Mucosa of stomach (tissue), 1 donor: ENCODE measurements around the gene SPAG5.

ENCODE experiments used
- H3K27me3 ChIP-seq: one replicate; pipeline ENCODE4 v1.7.0; 2013; ENCODE audit warnings: mild to moderate bottlenecking, low read length; ENCODE audit not compliant: control insufficient read depth, insufficient read depth
- H3K36me3 ChIP-seq: one replicate; pipeline ENCODE4 v1.7.0; 2013; ENCODE audit warnings: low read length; ENCODE audit not compliant: control insufficient read depth, insufficient read depth
- H3K4me1 ChIP-seq: one replicate; pipeline ENCODE4 v1.7.0; 2013; ENCODE audit warnings: mild to moderate bottlenecking, low read length; ENCODE audit not compliant: control insufficient read depth, insufficient read depth
- H3K4me3 ChIP-seq: one replicate; pipeline ENCODE4 v1.7.0; 2013; ENCODE audit warnings: low read length
- H3K9ac ChIP-seq: one replicate; pipeline ENCODE4 v1.7.0; 2013; ENCODE audit warnings: mild to moderate bottlenecking, low read length, moderate library complexity
- H3K9me3 ChIP-seq: one replicate; pipeline ENCODE4 v1.7.0; 2013; ENCODE audit warnings: mild to moderate bottlenecking, low read length, moderate library complexity; ENCODE audit not compliant: control insufficient read depth
- donor health status: Pancreatic carcinoma.

The SPAG5 gene

DNA sequence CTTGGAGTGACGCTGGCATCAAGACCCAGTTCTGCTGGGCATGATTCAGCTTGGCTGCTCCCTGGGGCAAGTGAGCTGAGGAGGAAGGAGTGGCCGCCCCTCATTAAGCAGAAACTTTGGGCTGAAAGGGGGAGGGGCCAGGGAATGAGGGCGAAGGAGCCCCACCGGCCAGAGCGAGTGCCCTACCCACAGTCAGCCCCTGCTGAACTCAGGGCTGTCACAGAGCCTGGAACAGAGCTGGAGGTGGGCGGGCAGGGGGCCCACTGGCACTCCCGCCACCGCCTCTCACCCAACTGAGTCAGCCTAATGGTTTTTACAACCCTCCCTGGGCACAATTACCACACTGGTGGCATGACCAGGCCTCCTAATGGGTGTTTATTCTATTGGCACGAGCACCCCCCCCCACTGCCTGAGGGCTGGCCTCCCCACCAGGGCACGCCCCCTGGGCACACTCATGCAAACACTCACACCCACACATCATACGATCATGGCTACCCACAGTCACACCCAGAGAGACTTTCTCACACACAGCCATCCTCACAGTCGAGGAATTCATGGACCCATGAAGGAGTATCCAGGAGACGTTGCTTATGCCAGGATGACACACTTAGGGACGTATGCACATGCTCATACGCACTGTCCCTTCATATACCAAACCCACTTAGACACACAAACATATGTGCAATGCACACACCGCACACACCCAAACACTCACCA is 65.6 kb downstream of the SPAG5 start:
- peaks cover 5% of the 10 kb centered on the region for H3K27me3 ChIP-seq
- no peaks in the 10 kb centered on the region for H3K9me3 ChIP-seq
- no peaks in the 10 kb centered on the region for H3K36me3 ChIP-seq

DNA sequence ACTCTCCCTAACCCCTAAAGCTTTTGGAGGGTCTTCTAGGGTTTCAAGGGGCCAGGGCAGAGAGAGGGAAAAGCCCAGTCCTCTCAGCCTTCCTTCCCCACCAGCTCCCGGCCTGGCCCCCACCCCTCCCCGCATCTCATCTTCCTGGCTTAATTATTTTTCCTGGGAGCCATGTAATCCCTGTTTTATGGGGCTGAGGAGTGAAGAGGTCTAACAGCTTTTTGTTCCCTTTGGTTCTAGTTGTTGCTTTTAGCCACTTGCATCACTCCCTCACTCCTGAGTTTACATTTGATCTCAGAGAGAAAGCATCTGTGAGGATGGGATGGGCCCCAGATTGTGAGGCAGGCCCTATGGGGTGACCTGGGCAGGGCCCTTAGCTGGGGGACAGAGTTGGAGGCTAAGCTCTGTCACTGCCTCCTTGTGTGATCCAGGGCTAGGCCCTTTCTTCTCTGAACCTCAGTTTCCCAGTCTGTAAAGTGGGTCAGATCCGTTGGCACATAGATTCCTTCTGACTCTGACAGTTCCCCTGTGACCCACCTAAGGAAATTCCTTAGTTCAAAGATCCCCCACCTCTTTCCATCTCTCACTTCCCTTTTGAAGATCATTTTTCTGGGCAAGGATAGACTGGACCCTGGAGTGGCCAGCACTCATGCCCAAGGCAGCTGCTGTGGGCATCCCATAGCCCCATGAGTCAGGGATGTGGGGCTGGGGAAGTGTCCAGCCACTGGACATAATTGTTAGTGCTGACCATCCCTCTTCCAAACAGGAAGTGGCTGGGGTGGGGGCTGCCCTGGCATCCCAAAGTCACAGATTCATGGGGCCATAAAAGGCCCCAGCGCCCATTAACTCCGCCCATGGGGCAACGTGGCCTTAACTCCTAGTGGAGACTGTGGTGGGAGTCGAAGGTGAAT is 66.5 kb downstream of the SPAG5 start:
- H3K27me3 ChIP-seq: peaks cover 5% of the 10 kb centered on the region
- no peak overlapping the region for H3K9ac ChIP-seq
- no peaks in the 10 kb centered on the region for H3K36me3 ChIP-seq
- H3K9me3 ChIP-seq: no peaks in the 10 kb centered on the region
- no peak overlapping the region for H3K4me3 ChIP-seq
- H3K4me1 ChIP-seq: peaks cover 64% of the 10 kb centered on the region

More for the DNA sequence above, 65.6 kb downstream of the SPAG5 start:
- Histone ChIP-seq H3K4me3 (no peak overlapping the region), H3K9ac (no peak overlapping the region), H3K4me1 (peaks cover 57% of the 10 kb centered on the region)

DNA sequence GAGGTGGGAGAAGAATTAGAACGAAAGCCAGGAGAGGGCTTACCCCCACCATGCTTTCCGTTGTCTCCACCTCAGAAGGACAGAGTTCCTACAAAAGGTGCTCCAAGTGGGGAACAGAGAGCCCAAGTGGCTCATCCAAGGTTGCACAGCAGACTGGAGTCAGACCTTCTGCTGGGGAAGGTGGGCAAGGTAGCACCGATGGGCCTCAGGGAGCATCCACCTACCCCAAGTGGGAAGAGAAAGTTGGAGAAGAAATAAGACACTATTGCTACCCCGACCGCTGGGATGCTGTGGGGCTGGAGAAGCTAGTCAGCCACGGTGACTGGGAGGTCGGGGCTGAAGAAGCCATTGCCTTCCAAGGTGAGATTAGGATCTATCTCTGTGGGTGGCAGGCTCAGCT is 67.9 kb downstream of the SPAG5 start:
- Histone ChIP-seq H3K36me3 (no peaks in the 10 kb centered on the region), H3K9ac (no peak overlapping the region), H3K4me1 (peaks cover 64% of the 10 kb centered on the region), H3K9me3 (no peaks in the 10 kb centered on the region), H3K27me3 (peaks cover 5% of the 10 kb centered on the region), H3K4me3 (no peak overlapping the region)

DNA sequence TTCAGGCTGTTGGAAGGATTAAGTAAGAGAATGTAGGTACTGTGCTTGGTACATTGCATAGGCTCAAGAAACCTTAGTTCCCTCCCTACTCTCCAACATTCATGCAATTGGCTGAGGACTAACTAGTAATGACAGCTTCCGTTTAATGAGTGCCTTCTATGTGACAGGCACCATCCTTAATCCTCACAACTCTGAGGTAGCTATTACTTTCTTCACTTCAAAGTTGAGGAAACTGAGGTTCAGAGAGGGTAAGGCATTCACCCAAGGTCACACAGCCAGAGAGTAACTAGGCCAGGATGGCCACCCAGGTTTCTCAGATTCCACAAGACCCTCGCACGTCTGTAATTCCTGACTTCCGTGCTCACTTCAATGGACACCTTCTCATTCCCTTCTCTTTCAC is 68.6 kb downstream of the SPAG5 start:
- Histone ChIP-seq H3K9ac (no peak overlapping the region), H3K4me1 (peaks cover 64% of the 10 kb centered on the region), H3K27me3 (peaks cover 5% of the 10 kb centered on the region), H3K4me3 (no peak overlapping the region), H3K36me3 (no peaks in the 10 kb centered on the region), H3K9me3 (no peaks in the 10 kb centered on the region)

DNA sequence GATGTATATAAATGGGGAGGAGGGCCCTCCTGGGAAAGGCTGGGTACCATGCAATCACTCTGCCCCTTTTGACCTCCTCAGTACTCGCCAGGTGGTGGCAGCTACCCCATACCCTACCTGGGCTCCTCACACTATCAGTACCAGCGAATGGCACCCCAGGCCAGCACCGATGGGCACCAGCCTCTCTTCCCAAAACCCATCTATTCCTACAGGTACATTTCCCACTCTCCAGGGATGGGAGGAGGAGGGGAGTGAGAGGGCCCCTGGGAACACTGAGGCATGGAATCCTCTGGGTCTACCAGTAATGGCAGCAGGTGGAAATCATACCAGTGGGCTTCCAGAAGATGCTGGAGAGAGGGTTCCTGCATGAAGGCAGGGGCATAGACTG is 69.8 kb downstream of the SPAG5 start:
- peaks cover 5% of the 10 kb centered on the region for H3K27me3 ChIP-seq
- no peaks in the 10 kb centered on the region for H3K9me3 ChIP-seq
- peaks cover 65% of the 10 kb centered on the region for H3K4me1 ChIP-seq
- H3K4me3 ChIP-seq: no peak overlapping the region
- no peaks in the 10 kb centered on the region for H3K36me3 ChIP-seq
- no peak overlapping the region for H3K9ac ChIP-seq

DNA sequence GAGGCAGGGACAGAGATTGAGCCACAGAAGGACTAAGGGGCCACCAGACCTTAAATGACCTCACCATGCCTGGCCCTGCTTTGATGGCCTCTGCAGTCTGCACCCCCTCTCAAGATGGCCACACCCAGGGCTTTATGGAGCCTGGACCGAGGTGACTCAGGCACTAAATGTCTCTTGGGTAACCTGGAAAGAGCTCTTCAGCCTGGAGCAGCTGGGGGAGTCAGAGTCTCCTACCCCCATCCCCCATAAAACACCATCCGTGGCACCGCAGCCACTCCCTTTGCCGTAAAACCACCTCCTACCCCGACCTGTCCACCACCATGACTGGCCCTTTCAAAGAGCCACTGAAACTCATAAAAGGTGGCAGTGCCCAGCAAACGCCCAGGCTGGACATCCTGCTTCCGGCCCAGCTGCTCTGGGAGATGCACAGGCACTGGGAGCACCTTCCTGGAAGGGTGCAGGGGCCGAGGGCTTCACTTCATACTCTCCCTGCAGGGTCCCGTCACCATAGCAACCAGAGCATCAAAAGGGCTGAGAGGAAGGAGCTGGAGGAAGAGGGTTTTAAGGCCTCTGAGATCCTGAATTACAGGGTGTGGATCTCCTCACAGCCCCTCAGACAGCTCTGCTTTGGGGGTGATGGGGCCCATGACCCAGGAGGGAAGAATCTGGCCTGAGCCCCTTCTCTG is 70.4 kb downstream of the SPAG5 start:
- Histone ChIP-seq H3K36me3 (no peaks in the 10 kb centered on the region), H3K4me3 (no peak overlapping the region), H3K4me1 (peaks cover 63% of the 10 kb centered on the region), H3K9ac (no peak overlapping the region), H3K27me3 (peaks cover 5% of the 10 kb centered on the region), H3K9me3 (no peaks in the 10 kb centered on the region)

- Histone ChIP-seq H3K4me1 (peaks cover 57% of the 10 kb centered on the region), H3K9me3 (no peaks in the 10 kb centered on the region), H3K36me3 (no peaks in the 10 kb centered on the region), H3K4me3 (no peak overlapping the region), H3K27me3 (peaks cover 5% of the 10 kb centered on the region), H3K9ac (no peak overlapping the region)
Observed at GRCh38 chr17:28527859-28528258, 71.0 kb downstream of the SPAG5 start.
